SK-N-SH (cell line): ENCODE results near the gene IGF2BP2. TPM values are rescaled to one million over a fixed set of nuclear protein-coding genes. Genes with fewer than 3 reads are reported as not detected.

ENCODE experiments used
- CTCF ChIA-PET: fragments of 300-600, 350-600 bp; formaldehyde crosslinking; extraction: SDS; loops from one replicate; lab custom pipeline; 2021; lab: Yijun Ruan, JAX
- POLR2A ChIA-PET: fragments of 350-600 bp; sonication (Branson Sonifier 250); formaldehyde crosslinking; extraction: SDS; loops from one replicate; lab custom pipeline; 2020; ENCODE audit warnings: antibody characterized with exemption, inconsistent platforms; lab: Yijun Ruan, JAX
- DNase-seq: peaks from one replicate; pipeline ENCODE4 v3.0.0; 2012
- H2AFZ ChIP-seq: fragments of 200-600 bp; sonication (generic); 2 replicates; pipeline ENCODE4 v1.8.1; 2016; ENCODE audit warnings: antibody characterized with exemption, mild to moderate bottlenecking, low read depth
- H3F3A ChIP-seq: fragments of 200-600 bp; sonication (generic); replicated peaks from 2 replicates; pipeline ENCODE3; 2016; ENCODE audit warnings: antibody characterized with exemption, mild to moderate bottlenecking; ENCODE audit not compliant: insufficient read depth
- H3K27ac ChIP-seq, 2 experiments: fragments of 200-500 bp in 1 of 2; fragments of 200-600 bp in 1 of 2; sonication (Bioruptor generic) in 1 of 2; sonication (generic), shearing (Covaris generic) in 1 of 2; 2 replicates each; pipeline versions ENCODE4 v1.5.1 to v1.6.1; 2014 to 2016; ENCODE audit warnings: low read depth in 2 of 2, inconsistent platforms in 1 of 2, low read length in 1 of 2, mild to moderate bottlenecking in 1 of 2, mixed read lengths in 1 of 2
- H3K27me3 ChIP-seq: fragments of 200-600 bp; sonication (generic), shearing (Covaris generic); 2 replicates; pipeline ENCODE4 v1.6.1; 2016; ENCODE audit warnings: mixed run types; ENCODE audit not compliant: insufficient read depth
- H3K36me3 ChIP-seq, 2 experiments: fragments of 200-500 bp in 1 of 2; fragments of 200-600 bp in 1 of 2; sonication (Bioruptor generic) in 1 of 2; sonication (generic) in 1 of 2; replicated peaks in 1 of 2; 2 replicates each; pipeline versions ENCODE3 to v1.5.1; 2014 to 2016; ENCODE audit warnings: low read length in 1 of 2, mild to moderate bottlenecking in 1 of 2; ENCODE audit not compliant: insufficient read depth in 2 of 2, control insufficient read depth in 1 of 2
- H3K4me1 ChIP-seq, 2 experiments: fragments of 200-500 bp in 1 of 2; fragments of 200-600 bp in 1 of 2; sonication (Bioruptor generic) in 1 of 2; sonication (generic), shearing (Covaris generic) in 1 of 2; 2 replicates each; pipeline versions ENCODE4 v1.5.1 to v1.6.1; 2014 to 2016; ENCODE audit warnings: low read depth in 1 of 2, low read length in 1 of 2, mixed run types in 1 of 2; ENCODE audit not compliant: insufficient read depth in 2 of 2, control insufficient read depth in 1 of 2
- H3K4me2 ChIP-seq: fragments of 200-600 bp; sonication (generic), shearing (Covaris generic); 2 replicates; pipeline ENCODE4 v1.6.1; 2017; ENCODE audit warnings: mixed run types
- H3K4me3 ChIP-seq, 2 experiments: fragments of 200-500 bp in 1 of 2; fragments of 200-600 bp in 1 of 2; sonication (Bioruptor generic) in 1 of 2; sonication (generic), shearing (Covaris generic) in 1 of 2; 2 replicates each; pipeline versions ENCODE4 v1.5.1 to v1.8.1; 2014 to 2016; ENCODE audit warnings: low read depth in 2 of 2, inconsistent platforms in 1 of 2, low read length in 1 of 2, mild to moderate bottlenecking in 1 of 2, mixed read lengths in 1 of 2, moderate library complexity in 1 of 2
- H3K79me2 ChIP-seq: fragments of 200-600 bp; sonication (generic); 2 replicates; pipeline ENCODE4 v1.8.1; 2017; ENCODE audit warnings: mild to moderate bottlenecking; ENCODE audit not compliant: insufficient read depth
- H3K9ac ChIP-seq: fragments of 200-600 bp; sonication (generic); 2 replicates; pipeline ENCODE4 v1.6.1; 2017; ENCODE audit warnings: mixed run types
- H3K9me2 ChIP-seq: fragments of 200-600 bp; sonication (generic); 2 replicates; pipeline ENCODE4 v1.6.1; 2017; ENCODE audit warnings: mixed run types
- H3K9me3 ChIP-seq: fragments of 200-600 bp; sonication (generic); 2 replicates; pipeline ENCODE4 v1.6.1; 2017; ENCODE audit warnings: mixed run types, mild to moderate bottlenecking, moderate library complexity
- H4K20me1 ChIP-seq: fragments of 200-600 bp; sonication (generic); 2 replicates; pipeline ENCODE4 v1.6.1; 2017; ENCODE audit warnings: mild to moderate bottlenecking, mixed run types; ENCODE audit not compliant: insufficient read depth
- ELF1 ChIP-seq: IDR thresholded peaks from 2 replicates; pipeline ENCODE4 v1.4.0; 2012
- EP300 ChIP-seq, 2 experiments: IDR thresholded peaks; 2 replicates each; pipeline versions ENCODE4 v1.4.0 to v1.6.1; 2012; ENCODE audit warnings: borderline replicate concordance in 1 of 2, low read depth in 1 of 2, low read length in 1 of 2
- EZH2phosphoT487 ChIP-seq: fragments of 200-600 bp; sonication (generic); IDR thresholded peaks from 2 replicates; pipeline ENCODE4 v1.6.1; 2017; ENCODE audit warnings: low read depth, mixed run types, mild to moderate bottlenecking, antibody characterized with exemption, moderate library complexity, borderline replicate concordance
- FOXJ3 ChIP-seq: sonication (generic); formaldehyde crosslinking; IDR thresholded peaks from 2 replicates; pipeline ENCODE4 v1.5.1; 2020; ENCODE audit warnings: mild to moderate bottlenecking, missing genetic modification reagents
- GABPA ChIP-seq: IDR thresholded peaks from 2 replicates; pipeline ENCODE4 v1.4.0; 2012; ENCODE audit warnings: low read depth, mild to moderate bottlenecking
- MXI1 ChIP-seq: IDR thresholded peaks from 2 replicates; pipeline ENCODE4 v1.6.1; 2012; ENCODE audit warnings: mild to moderate bottlenecking, low read depth, low read length, improper control_type of control experiment
- POLR2AphosphoS5 ChIP-seq: IDR thresholded peaks from 2 replicates; pipeline ENCODE4 v1.6.1; 2012; ENCODE audit warnings: low read depth, low read length
- RFX5 ChIP-seq: IDR thresholded peaks from 2 replicates; pipeline ENCODE4 v1.6.1; 2012; ENCODE audit warnings: mild to moderate bottlenecking, improper control_type of control experiment, low read length
- RXRA ChIP-seq: IDR thresholded peaks from 2 replicates; pipeline ENCODE4 v1.4.0; 2012; ENCODE audit warnings: low read depth, mild to moderate bottlenecking, borderline replicate concordance
- SIN3A ChIP-seq: IDR thresholded peaks from 2 replicates; pipeline ENCODE4 v1.6.1; 2012; ENCODE audit warnings: low read depth, mild to moderate bottlenecking, low read length, moderate library complexity, borderline replicate concordance
- TAF1 ChIP-seq: IDR thresholded peaks from 2 replicates; pipeline ENCODE4 v1.6.1; 2012; ENCODE audit warnings: low read depth, mild to moderate bottlenecking, low read length, moderate library complexity, borderline replicate concordance
- TCF12 ChIP-seq: IDR thresholded peaks from 2 replicates; pipeline ENCODE4 v1.4.0; 2012
- TEAD4 ChIP-seq: IDR thresholded peaks from 2 replicates; pipeline ENCODE4 v1.4.0; 2012; ENCODE audit warnings: mild to moderate bottlenecking, borderline replicate concordance; ENCODE audit not compliant: insufficient read depth
- WGBS: methylation state at CpG from one replicate; pipeline ENCODE4 v1.1.6; 2017; ENCODE audit warnings: low lambda C conversion rate; 5-methylcytosine and 5-hydroxymethylcytosine counted together
- polyA plus RNA-seq, 3 experiments: library from polyadenylated mRNA; depleted of rRNA; stranded (reverse); fragments of >200 nt; gene quantifications; 2 replicates each; pipeline ENCODE4 v1.2.3, GENCODE V29; 2012
- TF ChIP-seq, protein P1 (sequence below): fragments of 200-600 bp; sonication (generic); IDR thresholded peaks from 2 replicates; pipeline ENCODE4 v1.6.1; 2017; ENCODE audit warnings: antibody characterized with exemption, mild to moderate bottlenecking, moderate library complexity
- TF ChIP-seq, protein P2 (sequence below): fragments of 150-350 bp; IDR thresholded peaks from 2 replicates; pipeline ENCODE4 v1.6.1; 2017; ENCODE audit warnings: antibody characterized with exemption, low read length, low read depth, borderline replicate concordance
- TF ChIP-seq, protein P3 (sequence below): IDR thresholded peaks from 2 replicates; pipeline ENCODE4 v1.6.1; 2012; ENCODE audit warnings: mild to moderate bottlenecking, low read depth, low read length, moderate library complexity
- TF ChIP-seq, protein P4 (sequence below): fragments of 150-350 bp; IDR thresholded peaks from 2 replicates; pipeline ENCODE4 v1.6.1; 2016; ENCODE audit warnings: mild to moderate bottlenecking, low read depth, low read length
- TF ChIP-seq, protein P5 (sequence below): IDR thresholded peaks from 2 replicates; pipeline ENCODE4 v1.4.0; 2012; ENCODE audit warnings: low read depth, borderline replicate concordance
- TF ChIP-seq, protein P6 (sequence below): IDR thresholded peaks from 2 replicates; pipeline ENCODE4 v1.4.0; 2012; ENCODE audit warnings: low read depth, borderline replicate concordance

IGF2BP2 gene
- polyA plus RNA-seq, 1 of the 3 experiments (the other 2 are of a cell fraction), result 5.4 TPM

DNA sequence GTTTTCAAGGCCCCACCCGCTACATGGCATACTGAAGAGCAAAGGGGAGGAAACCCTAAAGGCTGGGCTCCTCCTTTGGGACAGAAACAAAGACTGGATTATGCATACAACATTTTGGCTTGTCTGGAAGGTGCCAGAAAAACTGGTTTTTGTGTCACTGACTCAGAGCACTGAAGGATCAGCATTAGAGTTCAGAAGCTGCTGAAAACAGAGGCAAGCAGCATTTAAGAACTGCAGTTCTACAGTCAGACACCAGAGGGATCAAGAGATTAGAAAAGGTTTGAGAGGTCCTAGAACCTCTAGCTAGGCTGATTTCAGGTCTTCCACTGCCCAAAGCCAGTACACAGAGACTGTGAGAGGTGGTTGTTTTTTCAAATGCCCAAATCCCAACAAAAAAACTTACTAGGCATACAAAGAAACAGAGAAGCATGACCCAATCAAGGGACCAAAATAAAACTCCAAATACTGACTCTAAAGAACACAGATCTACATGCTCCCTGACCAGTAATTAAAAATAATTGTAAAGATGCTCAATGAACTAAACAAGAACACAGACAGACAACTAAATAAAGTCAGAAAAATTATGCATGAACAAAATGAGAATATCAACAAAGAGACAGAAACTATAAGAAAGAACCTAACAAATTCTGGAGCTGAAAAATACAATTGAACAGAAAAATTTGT lies 147.6 kb downstream of the IGF2BP2 start (continued):
- TF ChIP-seq POLR2AphosphoS5 (no peak), RXRA (no peak), SIN3A (no peak)

DNA sequence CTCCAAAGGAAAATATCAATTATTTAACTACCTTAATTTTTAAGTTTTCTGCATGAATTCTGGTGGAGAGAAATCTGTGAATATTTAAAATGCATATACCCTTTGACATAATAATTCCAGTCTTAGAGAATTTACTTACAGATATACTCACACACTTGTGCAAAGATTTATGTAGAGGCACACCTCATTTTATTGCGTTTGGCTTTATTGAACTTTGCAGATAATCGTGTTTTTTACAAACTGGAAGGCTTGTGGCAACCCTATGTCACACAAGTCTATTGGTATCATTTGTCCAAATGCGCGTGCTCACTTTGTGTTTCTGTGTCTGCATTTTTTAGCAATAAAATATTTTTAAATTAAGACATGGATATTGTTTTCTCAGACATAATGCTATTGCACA lies 157.3 kb downstream of the IGF2BP2 start:
- Histone ChIP-seq H4K20me1 (no peaks in the 10 kb centered on the region), H2AFZ (no peak overlapping the region), H3K4me1 (no peaks in the 10 kb centered on the region), H3K9ac (no peak overlapping the region), H3K4me2 (no peak overlapping the region), H3K79me2 (peaks cover 15% of the 10 kb centered on the region; the same call in 1 of the 2 replicates), H3K9me2 (no peaks in the 10 kb centered on the region), H3K36me3 (peaks cover 30 to 83% of the 10 kb centered on the region in 2 experiments), H3F3A (peaks cover 24% of the 10 kb centered on the region), H3K9me3 (no peaks in the 10 kb centered on the region), H3K4me3 (no peak overlapping the region), H3K27ac (no peak overlapping the region), H3K27me3 (no peaks in the 10 kb centered on the region)
- WGBS, result 70% methylated on average over 4 of the region's 4 CpGs
- ChIA-PET CTCF (interaction anchor here (1.2 kb wide), 1 partner anchor 101 kb away, joined by 3 read pairs; no protein-coding TSS in a partner anchor), POLR2A (no interaction called here)
- no peak for DNase-seq
- TF ChIP-seq GABPA (no peak), TCF12 (no peak), EZH2phosphoT487 (no peak), ELF1 (no peak), TAF1 (no peak), RFX5 (no peak), MXI1 (no peak), FOXJ3 (CRISPR knock-in tag) (no peak), TEAD4 (no peak), EP300 (IDR thresholded peaks at IDR 0.05; ENCODE audit: borderline replicate concordance in 1 of 2, low read depth in 1 of 2, low read length in 1 of 2) (no peak)
- TF ChIP-seq, protein P1, sequence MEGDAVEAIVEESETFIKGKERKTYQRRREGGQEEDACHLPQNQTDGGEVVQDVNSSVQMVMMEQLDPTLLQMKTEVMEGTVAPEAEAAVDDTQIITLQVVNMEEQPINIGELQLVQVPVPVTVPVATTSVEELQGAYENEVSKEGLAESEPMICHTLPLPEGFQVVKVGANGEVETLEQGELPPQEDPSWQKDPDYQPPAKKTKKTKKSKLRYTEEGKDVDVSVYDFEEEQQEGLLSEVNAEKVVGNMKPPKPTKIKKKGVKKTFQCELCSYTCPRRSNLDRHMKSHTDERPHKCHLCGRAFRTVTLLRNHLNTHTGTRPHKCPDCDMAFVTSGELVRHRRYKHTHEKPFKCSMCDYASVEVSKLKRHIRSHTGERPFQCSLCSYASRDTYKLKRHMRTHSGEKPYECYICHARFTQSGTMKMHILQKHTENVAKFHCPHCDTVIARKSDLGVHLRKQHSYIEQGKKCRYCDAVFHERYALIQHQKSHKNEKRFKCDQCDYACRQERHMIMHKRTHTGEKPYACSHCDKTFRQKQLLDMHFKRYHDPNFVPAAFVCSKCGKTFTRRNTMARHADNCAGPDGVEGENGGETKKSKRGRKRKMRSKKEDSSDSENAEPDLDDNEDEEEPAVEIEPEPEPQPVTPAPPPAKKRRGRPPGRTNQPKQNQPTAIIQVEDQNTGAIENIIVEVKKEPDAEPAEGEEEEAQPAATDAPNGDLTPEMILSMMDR, result no peak
- TF ChIP-seq, protein P2, sequence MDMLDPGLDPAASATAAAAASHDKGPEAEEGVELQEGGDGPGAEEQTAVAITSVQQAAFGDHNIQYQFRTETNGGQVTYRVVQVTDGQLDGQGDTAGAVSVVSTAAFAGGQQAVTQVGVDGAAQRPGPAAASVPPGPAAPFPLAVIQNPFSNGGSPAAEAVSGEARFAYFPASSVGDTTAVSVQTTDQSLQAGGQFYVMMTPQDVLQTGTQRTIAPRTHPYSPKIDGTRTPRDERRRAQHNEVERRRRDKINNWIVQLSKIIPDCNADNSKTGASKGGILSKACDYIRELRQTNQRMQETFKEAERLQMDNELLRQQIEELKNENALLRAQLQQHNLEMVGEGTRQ, result no peak
- TF ChIP-seq, protein P3, sequence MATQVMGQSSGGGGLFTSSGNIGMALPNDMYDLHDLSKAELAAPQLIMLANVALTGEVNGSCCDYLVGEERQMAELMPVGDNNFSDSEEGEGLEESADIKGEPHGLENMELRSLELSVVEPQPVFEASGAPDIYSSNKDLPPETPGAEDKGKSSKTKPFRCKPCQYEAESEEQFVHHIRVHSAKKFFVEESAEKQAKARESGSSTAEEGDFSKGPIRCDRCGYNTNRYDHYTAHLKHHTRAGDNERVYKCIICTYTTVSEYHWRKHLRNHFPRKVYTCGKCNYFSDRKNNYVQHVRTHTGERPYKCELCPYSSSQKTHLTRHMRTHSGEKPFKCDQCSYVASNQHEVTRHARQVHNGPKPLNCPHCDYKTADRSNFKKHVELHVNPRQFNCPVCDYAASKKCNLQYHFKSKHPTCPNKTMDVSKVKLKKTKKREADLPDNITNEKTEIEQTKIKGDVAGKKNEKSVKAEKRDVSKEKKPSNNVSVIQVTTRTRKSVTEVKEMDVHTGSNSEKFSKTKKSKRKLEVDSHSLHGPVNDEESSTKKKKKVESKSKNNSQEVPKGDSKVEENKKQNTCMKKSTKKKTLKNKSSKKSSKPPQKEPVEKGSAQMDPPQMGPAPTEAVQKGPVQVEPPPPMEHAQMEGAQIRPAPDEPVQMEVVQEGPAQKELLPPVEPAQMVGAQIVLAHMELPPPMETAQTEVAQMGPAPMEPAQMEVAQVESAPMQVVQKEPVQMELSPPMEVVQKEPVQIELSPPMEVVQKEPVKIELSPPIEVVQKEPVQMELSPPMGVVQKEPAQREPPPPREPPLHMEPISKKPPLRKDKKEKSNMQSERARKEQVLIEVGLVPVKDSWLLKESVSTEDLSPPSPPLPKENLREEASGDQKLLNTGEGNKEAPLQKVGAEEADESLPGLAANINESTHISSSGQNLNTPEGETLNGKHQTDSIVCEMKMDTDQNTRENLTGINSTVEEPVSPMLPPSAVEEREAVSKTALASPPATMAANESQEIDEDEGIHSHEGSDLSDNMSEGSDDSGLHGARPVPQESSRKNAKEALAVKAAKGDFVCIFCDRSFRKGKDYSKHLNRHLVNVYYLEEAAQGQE, result no peak
- TF ChIP-seq, protein P4, sequence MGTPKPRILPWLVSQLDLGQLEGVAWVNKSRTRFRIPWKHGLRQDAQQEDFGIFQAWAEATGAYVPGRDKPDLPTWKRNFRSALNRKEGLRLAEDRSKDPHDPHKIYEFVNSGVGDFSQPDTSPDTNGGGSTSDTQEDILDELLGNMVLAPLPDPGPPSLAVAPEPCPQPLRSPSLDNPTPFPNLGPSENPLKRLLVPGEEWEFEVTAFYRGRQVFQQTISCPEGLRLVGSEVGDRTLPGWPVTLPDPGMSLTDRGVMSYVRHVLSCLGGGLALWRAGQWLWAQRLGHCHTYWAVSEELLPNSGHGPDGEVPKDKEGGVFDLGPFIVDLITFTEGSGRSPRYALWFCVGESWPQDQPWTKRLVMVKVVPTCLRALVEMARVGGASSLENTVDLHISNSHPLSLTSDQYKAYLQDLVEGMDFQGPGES, result no peak
- TF ChIP-seq, protein P5, sequence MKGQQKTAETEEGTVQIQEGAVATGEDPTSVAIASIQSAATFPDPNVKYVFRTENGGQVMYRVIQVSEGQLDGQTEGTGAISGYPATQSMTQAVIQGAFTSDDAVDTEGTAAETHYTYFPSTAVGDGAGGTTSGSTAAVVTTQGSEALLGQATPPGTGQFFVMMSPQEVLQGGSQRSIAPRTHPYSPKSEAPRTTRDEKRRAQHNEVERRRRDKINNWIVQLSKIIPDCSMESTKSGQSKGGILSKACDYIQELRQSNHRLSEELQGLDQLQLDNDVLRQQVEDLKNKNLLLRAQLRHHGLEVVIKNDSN, result no peak
- TF ChIP-seq, protein P6, sequence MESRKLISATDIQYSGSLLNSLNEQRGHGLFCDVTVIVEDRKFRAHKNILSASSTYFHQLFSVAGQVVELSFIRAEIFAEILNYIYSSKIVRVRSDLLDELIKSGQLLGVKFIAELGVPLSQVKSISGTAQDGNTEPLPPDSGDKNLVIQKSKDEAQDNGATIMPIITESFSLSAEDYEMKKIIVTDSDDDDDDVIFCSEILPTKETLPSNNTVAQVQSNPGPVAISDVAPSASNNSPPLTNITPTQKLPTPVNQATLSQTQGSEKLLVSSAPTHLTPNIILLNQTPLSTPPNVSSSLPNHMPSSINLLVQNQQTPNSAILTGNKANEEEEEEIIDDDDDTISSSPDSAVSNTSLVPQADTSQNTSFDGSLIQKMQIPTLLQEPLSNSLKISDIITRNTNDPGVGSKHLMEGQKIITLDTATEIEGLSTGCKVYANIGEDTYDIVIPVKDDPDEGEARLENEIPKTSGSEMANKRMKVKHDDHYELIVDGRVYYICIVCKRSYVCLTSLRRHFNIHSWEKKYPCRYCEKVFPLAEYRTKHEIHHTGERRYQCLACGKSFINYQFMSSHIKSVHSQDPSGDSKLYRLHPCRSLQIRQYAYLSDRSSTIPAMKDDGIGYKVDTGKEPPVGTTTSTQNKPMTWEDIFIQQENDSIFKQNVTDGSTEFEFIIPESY, result no peak
